ENCODE data around the gene FAM168B.
A peak's percentile ranks its signal among the peaks of the same experiment; 100 is the strongest.

- TF ChIP-seq, protein P1, sequence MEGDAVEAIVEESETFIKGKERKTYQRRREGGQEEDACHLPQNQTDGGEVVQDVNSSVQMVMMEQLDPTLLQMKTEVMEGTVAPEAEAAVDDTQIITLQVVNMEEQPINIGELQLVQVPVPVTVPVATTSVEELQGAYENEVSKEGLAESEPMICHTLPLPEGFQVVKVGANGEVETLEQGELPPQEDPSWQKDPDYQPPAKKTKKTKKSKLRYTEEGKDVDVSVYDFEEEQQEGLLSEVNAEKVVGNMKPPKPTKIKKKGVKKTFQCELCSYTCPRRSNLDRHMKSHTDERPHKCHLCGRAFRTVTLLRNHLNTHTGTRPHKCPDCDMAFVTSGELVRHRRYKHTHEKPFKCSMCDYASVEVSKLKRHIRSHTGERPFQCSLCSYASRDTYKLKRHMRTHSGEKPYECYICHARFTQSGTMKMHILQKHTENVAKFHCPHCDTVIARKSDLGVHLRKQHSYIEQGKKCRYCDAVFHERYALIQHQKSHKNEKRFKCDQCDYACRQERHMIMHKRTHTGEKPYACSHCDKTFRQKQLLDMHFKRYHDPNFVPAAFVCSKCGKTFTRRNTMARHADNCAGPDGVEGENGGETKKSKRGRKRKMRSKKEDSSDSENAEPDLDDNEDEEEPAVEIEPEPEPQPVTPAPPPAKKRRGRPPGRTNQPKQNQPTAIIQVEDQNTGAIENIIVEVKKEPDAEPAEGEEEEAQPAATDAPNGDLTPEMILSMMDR (IDR thresholded peaks at IDR 0.05 in 4 of 5, conservative IDR thresholded peaks at IDR 0.05 in 1 of 5), result peak in 1 of 5 experiments; percentile 17
- TF ChIP-seq POLR2A (IDR thresholded peaks at IDR 0.05), result no peak
These were observed 52.4 kb downstream of the FAM168B start for GRCh38 chr2:131040661-131041401.

Measured in gastrocnemius medialis (tissue), 4 donors.